Natural killer cell (primary cell): ENCODE data around the gene PIK3R1. TPM values are rescaled to one million over a fixed set of nuclear protein-coding genes. Genes with fewer than 3 reads are reported as not detected.

Experiments
- ATAC-seq, 3 donors: fragments of 150-1000 bp in 2 of 3; fragments of 200-7000 bp in 1 of 3; cut with Tn5 transposase; 1 replicate in 1 of 3; 2 replicates in 2 of 3; pipeline ENCODE4 v1.10.0; 2021; ENCODE audit warnings: mild to moderate bottlenecking in 2 of 3, moderate library complexity in 2 of 3
- DNase-seq, 2 donors: peaks; one replicate each; pipeline versions ENCODE4 v3.0.0 to v3.0.0-alpha.2; 2013 to 2021; ENCODE audit warnings: mixed read lengths in 1 of 2
- H3K27ac ChIP-seq: one replicate; pipeline ENCODE4 v1.5.1; 2013; ENCODE audit warnings: mild to moderate bottlenecking, low read length
- H3K27me3 ChIP-seq: one replicate; pipeline ENCODE4 v1.6.1; 2013; ENCODE audit warnings: low read length; ENCODE audit not compliant: control insufficient read depth, insufficient read depth
- H3K36me3 ChIP-seq: one replicate; pipeline ENCODE4 v1.6.1; 2013; ENCODE audit warnings: low read length; ENCODE audit not compliant: control insufficient read depth, insufficient read depth
- H3K4me1 ChIP-seq: one replicate; pipeline ENCODE4 v1.6.1; 2013; ENCODE audit warnings: low read length; ENCODE audit not compliant: control insufficient read depth, insufficient read depth
- H3K4me3 ChIP-seq: one replicate; pipeline ENCODE4 v1.5.1; 2013; ENCODE audit warnings: low read length
- H3K9me3 ChIP-seq: one replicate; pipeline ENCODE4 v1.6.1; 2013; ENCODE audit warnings: low read length; ENCODE audit not compliant: control insufficient read depth, insufficient read depth
- H3K27ac Mint-ChIP-seq, 2 donors: one replicate each; pipeline ENCODE4 v1.8.0; 2022; ENCODE audit warnings: mild to moderate bottlenecking in 2 of 2, mixed read lengths in 2 of 2, moderate library complexity in 1 of 2
- H3K27me3 Mint-ChIP-seq, 2 donors: one replicate each; pipeline ENCODE4 v1.8.0; 2022; ENCODE audit warnings: low read depth in 2 of 2, mixed read lengths in 2 of 2
- H3K36me3 Mint-ChIP-seq: one replicate; pipeline ENCODE4 v1.8.0; 2022; ENCODE audit warnings: mixed read lengths
- H3K4me1 Mint-ChIP-seq, 2 donors: one replicate each; pipeline ENCODE4 v1.8.0; 2022; ENCODE audit warnings: mixed read lengths in 2 of 2
- H3K4me3 Mint-ChIP-seq: one replicate; pipeline ENCODE4 v1.8.0; 2022; ENCODE audit warnings: mild to moderate bottlenecking, moderate library complexity, mixed read lengths
- H3K9me3 Mint-ChIP-seq, 2 donors: one replicate each; pipeline ENCODE4 v1.8.0; 2022; ENCODE audit warnings: mixed read lengths in 2 of 2
- WGBS: methylation state at CpG from one replicate; pipeline ENCODE4 v1.1.7; 2013; ENCODE audit warnings: missing lambda C conversion rate; ENCODE audit not compliant: insufficient coverage; 5-methylcytosine and 5-hydroxymethylcytosine counted together
- intact Hi-C: fragments of 100-400 bp; cut with micrococcal nuclease; formaldehyde crosslinking; loops from one replicate; pipeline ENCODE4 v1.14.2; 2022
- total RNA-seq, 4 donors: library from RNA; stranded (reverse); fragments of 120-200 nt in 1 of 4; gene quantifications; one replicate each; pipeline versions ENCODE4 v1.2.3 to v1.2.4, GENCODE V29; 2013 to 2022
- TF ChIP-seq, protein P1 (sequence below): fragments of 200-600 bp; IDR thresholded peaks from one replicate; pipeline ENCODE4 v1.8.0; 2022; ENCODE audit warnings: antibody characterized with exemption

The PIK3R1 gene
- total RNA-seq, 3 donors from 2014 or later (not counting 1 experiment from before 2014, with no cell fraction given), result 307 to 365 (median 313) TPM

DNA sequence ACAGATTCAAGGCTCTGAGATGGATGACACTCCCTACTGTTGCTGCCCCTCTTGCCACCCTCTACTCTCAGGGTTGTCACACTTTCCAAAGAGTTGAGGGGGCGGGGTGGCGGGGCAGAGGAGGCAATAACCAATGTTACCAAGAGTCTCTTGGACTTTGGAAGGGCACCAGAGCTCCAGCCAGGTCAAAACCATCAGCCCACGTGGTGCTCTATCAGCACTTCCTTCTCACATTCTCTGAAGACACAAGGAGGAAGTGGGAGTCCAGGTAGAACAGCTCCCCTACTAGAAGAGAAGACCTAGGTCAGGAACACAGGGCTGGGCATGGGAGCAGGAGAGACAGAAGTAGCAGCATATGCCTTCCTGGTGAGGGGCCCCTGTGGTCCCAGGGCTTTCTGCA is 33.0 kb upstream of the PIK3R1 start:
- no peaks in the 10 kb centered on the region for H3K9me3 ChIP-seq

DNA sequence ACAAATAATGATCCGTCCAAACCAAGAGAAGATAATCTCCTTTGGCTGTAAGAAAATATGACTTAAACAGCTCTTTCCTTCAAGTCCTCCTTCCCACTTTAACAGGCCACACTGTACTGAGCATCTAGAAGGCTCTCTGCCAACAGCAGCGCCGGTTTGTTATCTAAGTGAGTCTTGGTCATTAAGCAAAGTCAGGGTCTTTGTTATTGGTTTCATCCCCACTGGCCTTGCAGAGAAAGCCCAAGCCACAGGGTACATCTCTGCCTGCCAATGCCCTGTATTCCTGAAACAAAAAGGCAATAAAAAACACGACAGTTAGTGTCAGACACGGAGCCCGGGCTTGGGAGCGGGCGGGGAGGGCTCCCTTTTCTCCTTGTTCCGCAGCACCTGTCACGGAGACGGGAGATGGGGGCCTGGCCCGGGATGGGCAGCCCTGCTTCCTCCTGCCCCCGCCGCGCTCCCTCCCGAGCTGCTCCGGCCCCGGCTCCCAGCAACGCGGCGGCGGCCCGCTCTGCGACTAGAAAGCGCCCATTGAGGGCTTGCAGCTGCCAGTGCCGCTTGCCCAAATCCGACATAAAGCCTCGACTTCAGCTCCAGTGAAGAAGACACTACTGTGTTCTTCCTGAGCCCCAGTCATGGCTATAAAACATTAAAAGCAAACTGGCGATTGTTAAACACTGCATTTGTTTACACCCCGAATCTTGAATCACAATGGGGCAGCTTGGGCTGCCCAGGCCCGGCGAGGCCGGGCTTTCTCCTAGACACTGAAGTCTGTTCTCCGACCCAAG is 28.1 kb upstream of the PIK3R1 start:
- Histone ChIP-seq H3K4me3 (no peak overlapping the region), H3K9me3 (no peaks in the 10 kb centered on the region), H3K27me3 (no peaks in the 10 kb centered on the region), H3K36me3 (no peaks in the 10 kb centered on the region), H3K4me1 (no peaks in the 10 kb centered on the region), H3K27ac (no peak overlapping the region)
- peaks cover 0 to 4% of the 10 kb centered on the region in 2 donors for H3K4me1 Mint-ChIP-seq
- 82% methylated on average over 34 of the region's 34 CpGs for WGBS
- peaks cover 0 to 5% of the 10 kb centered on the region in 2 donors for H3K27me3 Mint-ChIP-seq
- H3K27ac Mint-ChIP-seq, result no peak overlapping the region
- no peaks in the 10 kb centered on the region for H3K9me3 Mint-ChIP-seq
- H3K36me3 Mint-ChIP-seq, result no peaks in the 10 kb centered on the region
- TF ChIP-seq, protein P1, sequence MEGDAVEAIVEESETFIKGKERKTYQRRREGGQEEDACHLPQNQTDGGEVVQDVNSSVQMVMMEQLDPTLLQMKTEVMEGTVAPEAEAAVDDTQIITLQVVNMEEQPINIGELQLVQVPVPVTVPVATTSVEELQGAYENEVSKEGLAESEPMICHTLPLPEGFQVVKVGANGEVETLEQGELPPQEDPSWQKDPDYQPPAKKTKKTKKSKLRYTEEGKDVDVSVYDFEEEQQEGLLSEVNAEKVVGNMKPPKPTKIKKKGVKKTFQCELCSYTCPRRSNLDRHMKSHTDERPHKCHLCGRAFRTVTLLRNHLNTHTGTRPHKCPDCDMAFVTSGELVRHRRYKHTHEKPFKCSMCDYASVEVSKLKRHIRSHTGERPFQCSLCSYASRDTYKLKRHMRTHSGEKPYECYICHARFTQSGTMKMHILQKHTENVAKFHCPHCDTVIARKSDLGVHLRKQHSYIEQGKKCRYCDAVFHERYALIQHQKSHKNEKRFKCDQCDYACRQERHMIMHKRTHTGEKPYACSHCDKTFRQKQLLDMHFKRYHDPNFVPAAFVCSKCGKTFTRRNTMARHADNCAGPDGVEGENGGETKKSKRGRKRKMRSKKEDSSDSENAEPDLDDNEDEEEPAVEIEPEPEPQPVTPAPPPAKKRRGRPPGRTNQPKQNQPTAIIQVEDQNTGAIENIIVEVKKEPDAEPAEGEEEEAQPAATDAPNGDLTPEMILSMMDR, result no peak
- DNase-seq (no peak), ATAC-seq (no peak)
- H3K4me3 Mint-ChIP-seq, result no peak overlapping the region
- intact Hi-C loops, result no loop called here

More for the DNA sequence above, 33.0 kb upstream of the PIK3R1 start:
- H3K27ac ChIP-seq, result no peak overlapping the region
- 62% methylated on average over 3 of the region's 3 CpGs for WGBS
- no peaks in the 10 kb centered on the region for H3K36me3 Mint-ChIP-seq
- ATAC-seq (no peak), DNase-seq (no peak)
- H3K27me3 ChIP-seq, result no peaks in the 10 kb centered on the region
- peaks cover 0 to 5% of the 10 kb centered on the region in 2 donors for H3K27me3 Mint-ChIP-seq
- H3K4me3 ChIP-seq, result no peak overlapping the region
- TF ChIP-seq, protein P1, result no peak
- intact Hi-C loops, result no loop called here
- no peaks in the 10 kb centered on the region for H3K9me3 Mint-ChIP-seq
- H3K36me3 ChIP-seq, result no peaks in the 10 kb centered on the region
- H3K4me1 ChIP-seq, result no peaks in the 10 kb centered on the region
- H3K27ac Mint-ChIP-seq, result no peak overlapping the region
- peaks cover 0 to under 1% of the 10 kb centered on the region in 2 donors for H3K4me1 Mint-ChIP-seq
- no peak overlapping the region for H3K4me3 Mint-ChIP-seq

DNA sequence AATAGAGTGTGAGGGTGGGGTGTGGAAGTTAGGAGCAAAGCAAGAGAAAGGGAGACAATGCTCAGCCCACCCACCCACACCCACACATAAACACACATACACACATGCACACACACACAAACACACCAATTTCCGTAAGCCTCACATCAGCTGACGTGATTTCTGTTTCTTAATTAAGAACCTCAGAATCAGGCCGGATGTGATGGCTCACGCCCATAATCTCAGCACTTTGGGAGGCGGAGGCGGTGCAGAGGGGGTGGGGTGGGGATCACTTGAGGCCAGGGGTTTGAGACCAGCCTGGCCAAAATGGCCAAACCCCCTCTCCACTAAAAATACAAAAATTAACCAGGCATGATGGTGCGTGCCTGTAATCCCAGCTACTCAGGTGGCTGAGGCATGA is 26.4 kb upstream of the PIK3R1 start:
- Histone ChIP-seq H3K4me1 (no peaks in the 10 kb centered on the region), H3K4me3 (no peak overlapping the region), H3K9me3 (no peaks in the 10 kb centered on the region), H3K27me3 (no peaks in the 10 kb centered on the region), H3K27ac (no peak overlapping the region), H3K36me3 (no peaks in the 10 kb centered on the region)
- DNase-seq (peak in 1 of 2 donors; percentile 27), ATAC-seq (peak; percentile 32 to 49 (median 34))
- no peaks in the 10 kb centered on the region for H3K36me3 Mint-ChIP-seq
- peaks cover 0 to 4% of the 10 kb centered on the region in 2 donors for H3K4me1 Mint-ChIP-seq
- intact Hi-C loops, result no loop called here
- H3K9me3 Mint-ChIP-seq, result no peaks in the 10 kb centered on the region
- no peak overlapping the region for H3K4me3 Mint-ChIP-seq
- peaks cover 0 to 2% of the 10 kb centered on the region in 2 donors for H3K27me3 Mint-ChIP-seq
- WGBS, result 87% methylated on average over 7 of the region's 7 CpGs
- TF ChIP-seq, protein P1, result no peak
- no peak overlapping the region for H3K27ac Mint-ChIP-seq
